HEK293 (cell line): Measurements from ENCODE around the gene CPM.

Source experiments
- BCL11A ChIP-seq: fragments of 450-650 bp; formaldehyde crosslinking; IDR thresholded peaks from 2 replicates; pipeline ENCODE4 v1.5.1; 2016; ENCODE audit warnings: low read depth, missing biosample characterization, missing genetic modification characterization
- BCL11B ChIP-seq: fragments of 450-650 bp; formaldehyde crosslinking; IDR thresholded peaks from 2 replicates; pipeline ENCODE4 v1.5.1; 2016; ENCODE audit warnings: low read depth, missing biosample characterization, missing genetic modification characterization
- GFI1B ChIP-seq: fragments of 450-650 bp; formaldehyde crosslinking; IDR thresholded peaks from 2 replicates; pipeline ENCODE4 v1.5.1; 2016; ENCODE audit warnings: missing biosample characterization, missing genetic modification characterization
- KLF10 ChIP-seq: fragments of 450-650 bp; IDR thresholded peaks from 2 replicates; pipeline ENCODE4 v1.5.1; 2018; ENCODE audit warnings: missing biosample characterization, mild to moderate bottlenecking, missing genetic modification characterization
- KLF16 ChIP-seq: fragments of 450-650 bp; formaldehyde crosslinking; IDR thresholded peaks from 2 replicates; pipeline ENCODE4 v1.5.1; 2017; ENCODE audit warnings: missing biosample characterization, missing genetic modification characterization
- SP7 ChIP-seq: fragments of 450-650 bp; formaldehyde crosslinking; IDR thresholded peaks from 2 replicates; pipeline ENCODE4 v1.5.1; 2016; ENCODE audit warnings: missing biosample characterization, missing genetic modification characterization
- YY2 ChIP-seq: fragments of 450-650 bp; formaldehyde crosslinking; IDR thresholded peaks from 2 replicates; pipeline ENCODE4 v1.5.1; 2016; ENCODE audit warnings: missing biosample characterization, missing genetic modification characterization
- ZBTB44 ChIP-seq: fragments of 450-650 bp; IDR thresholded peaks from 2 replicates; pipeline ENCODE4 v1.5.1; 2018; ENCODE audit warnings: missing biosample characterization, mild to moderate bottlenecking, missing genetic modification characterization
- ZFP37 ChIP-seq: fragments of 450-650 bp; formaldehyde crosslinking; IDR thresholded peaks from 2 replicates; pipeline ENCODE4 v1.5.1; 2016; ENCODE audit warnings: missing biosample characterization, missing genetic modification characterization
- ZIC2 ChIP-seq: fragments of 450-650 bp; formaldehyde crosslinking; IDR thresholded peaks from 2 replicates; pipeline ENCODE4 v1.5.1; 2016; ENCODE audit warnings: missing biosample characterization, missing genetic modification characterization
- ZNF121 ChIP-seq: fragments of 450-650 bp; formaldehyde crosslinking; IDR thresholded peaks from 2 replicates; pipeline ENCODE4 v1.5.1; 2016; ENCODE audit warnings: missing biosample characterization, missing genetic modification characterization
- ZNF133 ChIP-seq: fragments of 450-650 bp; formaldehyde crosslinking; IDR thresholded peaks from 2 replicates; pipeline ENCODE4 v1.5.1; 2016; ENCODE audit warnings: missing biosample characterization, missing genetic modification characterization
- ZNF169 ChIP-seq: fragments of 450-650 bp; formaldehyde crosslinking; IDR thresholded peaks from 2 replicates; pipeline ENCODE4 v1.5.1; 2016; ENCODE audit warnings: missing biosample characterization, missing genetic modification characterization
- ZNF174 ChIP-seq: fragments of 450-650 bp; formaldehyde crosslinking; IDR thresholded peaks from 2 replicates; pipeline ENCODE4 v1.5.0; 2017; ENCODE audit warnings: missing biosample characterization, mild to moderate bottlenecking, missing genetic modification characterization
- ZNF19 ChIP-seq: fragments of 450-650 bp; formaldehyde crosslinking; IDR thresholded peaks from 2 replicates; pipeline ENCODE4; 2016; ENCODE audit warnings: missing biosample characterization, missing genetic modification characterization, low read depth
- ZNF280C ChIP-seq: fragments of 450-650 bp; formaldehyde crosslinking; IDR thresholded peaks from 2 replicates; pipeline ENCODE4 v1.5.1; 2016; ENCODE audit warnings: missing biosample characterization, missing genetic modification characterization
- ZNF292 ChIP-seq: fragments of 450-650 bp; formaldehyde crosslinking; IDR thresholded peaks from 2 replicates; pipeline ENCODE4 v1.5.1; 2016; ENCODE audit warnings: low read depth, missing biosample characterization, missing genetic modification characterization, borderline replicate concordance
- ZNF324 ChIP-seq: fragments of 450-650 bp; formaldehyde crosslinking; IDR thresholded peaks from 2 replicates; pipeline ENCODE4 v1.5.1; 2016; ENCODE audit warnings: missing biosample characterization, missing genetic modification characterization
- ZNF404 ChIP-seq: fragments of 450-650 bp; formaldehyde crosslinking; IDR thresholded peaks from 2 replicates; pipeline ENCODE4 v1.5.1; 2017; ENCODE audit warnings: missing biosample characterization, missing genetic modification characterization
- ZNF426 ChIP-seq: fragments of 450-650 bp; formaldehyde crosslinking; IDR thresholded peaks from 2 replicates; pipeline ENCODE4 v1.5.1; 2017; ENCODE audit warnings: missing biosample characterization, missing genetic modification characterization, mild to moderate bottlenecking, inconsistent platforms, moderate library complexity
- ZNF513 ChIP-seq: fragments of 450-650 bp; IDR thresholded peaks from 2 replicates; pipeline ENCODE4 v1.5.1; 2018; ENCODE audit warnings: missing biosample characterization, missing genetic modification characterization
- ZNF530 ChIP-seq: fragments of 450-650 bp; formaldehyde crosslinking; IDR thresholded peaks from 2 replicates; pipeline ENCODE4 v1.5.1; 2016; ENCODE audit warnings: low read depth, missing biosample characterization, missing genetic modification characterization
- ZNF555 ChIP-seq: fragments of 450-650 bp; formaldehyde crosslinking; conservative IDR thresholded peaks from 2 replicates; pipeline ENCODE4 v1.5.1; 2017; ENCODE audit warnings: missing biosample characterization, mild to moderate bottlenecking, missing genetic modification characterization, inconsistent platforms
- ZNF560 ChIP-seq: fragments of 450-650 bp; formaldehyde crosslinking; IDR thresholded peaks from 2 replicates; pipeline ENCODE4 v1.5.1; 2017; ENCODE audit warnings: missing biosample characterization, missing genetic modification characterization, borderline replicate concordance
- ZNF596 ChIP-seq: fragments of 450-650 bp; IDR thresholded peaks from 2 replicates; pipeline ENCODE4 v1.5.0; 2018; ENCODE audit warnings: missing biosample characterization, mild to moderate bottlenecking, missing genetic modification characterization, moderate library complexity
- ZNF629 ChIP-seq: fragments of 450-650 bp; formaldehyde crosslinking; IDR thresholded peaks from 2 replicates; pipeline ENCODE4 v1.5.1; 2017; ENCODE audit warnings: missing biosample characterization, missing genetic modification characterization
- ZNF768 ChIP-seq: fragments of 450-650 bp; formaldehyde crosslinking; IDR thresholded peaks from 2 replicates; pipeline ENCODE4 v1.5.1; 2018; ENCODE audit warnings: missing biosample characterization, mild to moderate bottlenecking, missing genetic modification characterization
- ZNF843 ChIP-seq: fragments of 450-650 bp; formaldehyde crosslinking; IDR thresholded peaks from 2 replicates; pipeline ENCODE4 v1.5.1; 2016; ENCODE audit warnings: missing biosample characterization, missing genetic modification characterization
- TF ChIP-seq, protein P1 (sequence below): sonication (generic); formaldehyde crosslinking; IDR thresholded peaks from 2 replicates; pipeline ENCODE4 v1.8.1; 2022; ENCODE audit warnings: mild to moderate bottlenecking, moderate library complexity, missing genetic modification reagents
- TF ChIP-seq, protein P2 (sequence below): fragments of 450-650 bp; formaldehyde crosslinking; IDR thresholded peaks from 2 replicates; pipeline ENCODE4 v1.5.1; 2016; ENCODE audit warnings: missing biosample characterization, missing genetic modification characterization
- TF ChIP-seq, protein P3 (sequence below): fragments of 450-650 bp; formaldehyde crosslinking; IDR thresholded peaks from 2 replicates; pipeline ENCODE4 v1.5.1; 2017; ENCODE audit warnings: missing biosample characterization, missing genetic modification characterization

Gene CPM

DNA sequence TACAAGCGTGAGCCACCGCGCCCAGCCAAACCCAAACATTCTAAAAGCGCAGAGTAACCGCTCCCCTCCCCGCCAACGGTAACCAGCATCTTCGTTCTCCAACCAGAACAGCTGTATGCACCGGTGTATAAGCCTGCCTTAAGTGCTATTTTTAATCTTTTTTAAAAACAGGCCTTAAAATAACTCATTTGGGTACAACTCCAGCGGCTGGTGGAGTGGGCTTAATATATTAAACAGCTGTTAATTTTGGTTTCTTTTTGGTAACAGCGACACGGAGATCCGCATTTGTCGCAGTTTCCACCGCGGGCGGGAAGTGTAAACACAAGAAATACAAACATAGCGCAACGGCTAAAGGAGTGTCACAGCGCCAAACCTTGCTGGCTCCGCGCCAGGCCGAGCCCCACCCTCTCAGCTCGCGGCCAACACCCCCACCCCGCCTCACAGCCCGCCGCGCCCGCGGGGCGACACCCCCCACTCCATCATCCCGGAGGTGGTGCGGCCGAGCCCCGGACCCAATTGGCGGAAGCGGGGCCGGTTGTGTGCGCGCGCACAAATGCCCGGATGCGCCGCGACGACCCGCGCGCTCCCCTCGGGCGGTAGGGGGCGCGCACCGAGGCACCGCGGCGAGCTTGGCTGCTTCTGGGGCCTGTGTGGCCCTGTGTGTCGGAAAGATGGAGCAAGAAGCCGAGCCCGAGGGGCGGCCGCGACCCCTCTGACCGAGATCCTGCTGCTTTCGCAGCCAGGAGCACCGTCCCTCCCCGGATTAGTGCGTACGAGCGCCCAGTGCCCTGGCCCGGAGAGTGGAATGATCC lies 125.2 kb downstream of the CPM start, which contains the start of gene MDM2 (continued):
- TF ChIP-seq ZNF843 (peak; percentile 7; the same call in 1 of the 2 replicates), ZNF768 (no peak; the same call in 1 of the 2 replicates), ZNF560 (tag by site-specific recombination) (no peak), ZNF513 (tag by site-specific recombination) (no peak), SP7 (tag by site-specific recombination) (no peak), ZNF280C (tag by site-specific recombination) (no peak), ZNF404 (tag by site-specific recombination) (no peak), GFI1B (0 out of 2 replicates have a peak, but pooled peaks have one; percentile 11), ZNF324 (tag by site-specific recombination) (peak; percentile 82; the same call in 1 of the 2 replicates), ZBTB44 (tag by site-specific recombination) (peak; percentile 75), ZNF555 (tag by site-specific recombination) (no peak), BCL11A (tag by site-specific recombination) (no peak), ZNF629 (tag by site-specific recombination) (peak; percentile 58), BCL11B (tag by site-specific recombination) (peak; percentile 73; the same call in 1 of the 2 replicates), ZNF19 (tag by site-specific recombination) (no peak), ZIC2 (tag by site-specific recombination) (peak; percentile 52), ZNF426 (tag by site-specific recombination) (no peak), ZNF121 (tag by site-specific recombination) (no peak; the same call in 1 of the 2 replicates), KLF10 (tag by site-specific recombination) (peak; percentile 100), YY2 (no peak), ZNF174 (tag by site-specific recombination) (no peak), ZNF292 (tag by site-specific recombination) (no peak), ZFP37 (tag by site-specific recombination) (peak; percentile 70; the same call in 1 of the 2 replicates), ZNF133 (tag by site-specific recombination) (no peak), KLF16 (tag by site-specific recombination) (peak; percentile 75), ZNF169 (tag by site-specific recombination) (no peak), ZNF596 (tag by site-specific recombination) (no peak), ZNF530 (tag by site-specific recombination) (no peak)
- TF ChIP-seq, protein P1, sequence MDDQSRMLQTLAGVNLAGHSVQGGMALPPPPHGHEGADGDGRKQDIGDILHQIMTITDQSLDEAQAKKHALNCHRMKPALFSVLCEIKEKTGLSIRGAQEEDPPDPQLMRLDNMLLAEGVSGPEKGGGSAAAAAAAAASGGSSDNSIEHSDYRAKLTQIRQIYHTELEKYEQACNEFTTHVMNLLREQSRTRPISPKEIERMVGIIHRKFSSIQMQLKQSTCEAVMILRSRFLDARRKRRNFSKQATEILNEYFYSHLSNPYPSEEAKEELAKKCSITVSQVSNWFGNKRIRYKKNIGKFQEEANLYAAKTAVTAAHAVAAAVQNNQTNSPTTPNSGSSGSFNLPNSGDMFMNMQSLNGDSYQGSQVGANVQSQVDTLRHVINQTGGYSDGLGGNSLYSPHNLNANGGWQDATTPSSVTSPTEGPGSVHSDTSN: no peak
- TF ChIP-seq, protein P2, sequence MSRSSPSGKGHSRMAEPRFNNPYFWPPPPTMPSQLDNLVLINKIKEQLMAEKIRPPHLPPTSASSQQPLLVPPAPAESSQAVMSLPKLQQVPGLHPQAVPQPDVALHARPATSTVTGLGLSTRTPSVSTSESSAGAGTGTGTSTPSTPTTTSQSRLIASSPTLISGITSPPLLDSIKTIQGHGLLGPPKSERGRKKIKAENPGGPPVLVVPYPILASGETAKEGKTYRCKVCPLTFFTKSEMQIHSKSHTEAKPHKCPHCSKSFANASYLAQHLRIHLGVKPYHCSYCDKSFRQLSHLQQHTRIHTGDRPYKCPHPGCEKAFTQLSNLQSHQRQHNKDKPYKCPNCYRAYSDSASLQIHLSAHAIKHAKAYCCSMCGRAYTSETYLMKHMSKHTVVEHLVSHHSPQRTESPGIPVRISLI (tag by site-specific recombination): no peak
- TF ChIP-seq, protein P3, sequence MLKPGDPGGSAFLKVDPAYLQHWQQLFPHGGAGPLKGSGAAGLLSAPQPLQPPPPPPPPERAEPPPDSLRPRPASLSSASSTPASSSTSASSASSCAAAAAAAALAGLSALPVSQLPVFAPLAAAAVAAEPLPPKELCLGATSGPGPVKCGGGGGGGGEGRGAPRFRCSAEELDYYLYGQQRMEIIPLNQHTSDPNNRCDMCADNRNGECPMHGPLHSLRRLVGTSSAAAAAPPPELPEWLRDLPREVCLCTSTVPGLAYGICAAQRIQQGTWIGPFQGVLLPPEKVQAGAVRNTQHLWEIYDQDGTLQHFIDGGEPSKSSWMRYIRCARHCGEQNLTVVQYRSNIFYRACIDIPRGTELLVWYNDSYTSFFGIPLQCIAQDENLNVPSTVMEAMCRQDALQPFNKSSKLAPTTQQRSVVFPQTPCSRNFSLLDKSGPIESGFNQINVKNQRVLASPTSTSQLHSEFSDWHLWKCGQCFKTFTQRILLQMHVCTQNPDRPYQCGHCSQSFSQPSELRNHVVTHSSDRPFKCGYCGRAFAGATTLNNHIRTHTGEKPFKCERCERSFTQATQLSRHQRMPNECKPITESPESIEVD (tag by site-specific recombination): no peak
